K562 (cell line): ENCODE measurements around the gene OR4K13. TPM values are rescaled to one million over a fixed set of nuclear protein-coding genes. Genes with fewer than 3 reads are reported as not detected.

Source experiments
- ATAC-seq: fragments of 200-7000 bp; cut with Tn5 transposase; 3 replicates; pipeline ENCODE4 v1.9.1; 2020; ENCODE audit warnings: moderate library complexity
- BruUV-seq: library from RNA; stranded (reverse); fragments of 400-500 nt; replicated peaks from 2 replicates; lab custom pipeline; 2021; lab: Mats Ljungman, UMichigan
- CTCF ChIA-PET: fragments of 300-600 bp; formaldehyde crosslinking; extraction: SDS; loops from one replicate; lab custom pipeline; 2021; ENCODE audit warnings: low intra/inter-chr PET ratio; lab: Yijun Ruan, JAX
- POLR2A ChIA-PET: fragments of 300-600, 350-650 bp; sonication (Branson Sonifier 250); formaldehyde crosslinking; extraction: SDS; loops from one replicate; lab custom pipeline; 2021; ENCODE audit warnings: antibody characterized with exemption, inconsistent platforms; lab: Yijun Ruan, JAX
- DNase-seq, 4 experiments: peaks; one replicate each; pipeline versions ENCODE4 v3.0.0 to v3.0.0-alpha.2; 2011 to 2018; ENCODE audit warnings: low spot score in 3 of 4, mixed read lengths in 3 of 4; ENCODE audit errors: extremely low read depth in 1 of 4
- FAIRE-seq: peaks from 2 replicates; lab custom pipeline; 2011; peaks lifted over from hg19 to GRCh38; lab: Jason Lieb, UNC
- H2AFZ ChIP-seq: 2 replicates; pipeline ENCODE4 v1.6.0; 2011; ENCODE audit warnings: low read depth, low read length, control low read depth, inconsistent platforms
- H3K27ac ChIP-seq: fragments of 200-600 bp; 3 replicates; pipeline ENCODE4 v1.8.0; 2011; ENCODE audit warnings: low read depth, mild to moderate bottlenecking, control low read depth, inconsistent platforms, low read length, moderate library complexity, mixed read lengths; ENCODE audit errors: extremely low read depth
- H3K27me3 ChIP-seq, 2 experiments: fragments of 300-600 bp in 1 of 2; 2 replicates in 1 of 2; 3 replicates in 1 of 2; pipeline versions ENCODE4 v1.6.0 to v1.8.0; 2011; ENCODE audit warnings: inconsistent platforms in 2 of 2, low read length in 2 of 2, mild to moderate bottlenecking in 1 of 2, mixed read lengths in 1 of 2, moderate library complexity in 1 of 2; ENCODE audit not compliant: control insufficient read depth in 2 of 2, insufficient read depth in 2 of 2
- H3K36me3 ChIP-seq: fragments of 300-600 bp; 3 replicates; pipeline ENCODE4 v1.8.0; 2011; ENCODE audit warnings: mild to moderate bottlenecking, low read length, inconsistent platforms; ENCODE audit not compliant: control insufficient read depth, insufficient read depth
- H3K4me1 ChIP-seq, 2 experiments: fragments of 200-600 bp in 1 of 2; replicated peaks in 1 of 2; 2 replicates in 1 of 2; 3 replicates in 1 of 2; pipeline versions ENCODE4 v1.5.1 to v1.8.0; 2011; ENCODE audit warnings: inconsistent platforms in 2 of 2, low read length in 2 of 2, mild to moderate bottlenecking in 1 of 2, mixed read lengths in 1 of 2, moderate library complexity in 1 of 2; ENCODE audit not compliant: control insufficient read depth in 2 of 2, insufficient read depth in 2 of 2
- H3K4me2 ChIP-seq: 2 replicates; pipeline ENCODE4 v1.6.1; 2011; ENCODE audit warnings: low read length, control low read depth, inconsistent platforms, mixed read lengths; ENCODE audit not compliant: insufficient read depth
- H3K4me3 ChIP-seq: fragments of 200-600 bp; sonication (generic), shearing (Covaris generic); 2 replicates; pipeline ENCODE4 v1.5.1; 2016; ENCODE audit warnings: control low read depth, inconsistent platforms
- H3K79me2 ChIP-seq: fragments of 200-600 bp; 3 replicates; pipeline ENCODE4 v1.8.0; 2011; ENCODE audit warnings: low read length, inconsistent platforms; ENCODE audit not compliant: control insufficient read depth, insufficient read depth
- H3K9ac ChIP-seq, 2 experiments: 2 replicates each; pipeline versions ENCODE4 v1.6.0 to v1.6.1; 2011; ENCODE audit warnings: low read depth in 2 of 2, low read length in 2 of 2, control low read depth in 1 of 2, inconsistent platforms in 1 of 2, mild to moderate bottlenecking in 1 of 2, mixed read lengths in 1 of 2; ENCODE audit not compliant: insufficient read depth in 1 of 2
- H3K9me1 ChIP-seq: one replicate; pipeline ENCODE4 v1.6.0; 2011; ENCODE audit warnings: inconsistent platforms, mild to moderate bottlenecking, low read length, moderate library complexity; ENCODE audit not compliant: control insufficient read depth, insufficient read depth
- H3K9me3 ChIP-seq: replicated peaks from 2 replicates; pipeline ENCODE4 v1.5.1; 2011; ENCODE audit warnings: low read depth, low read length, inconsistent platforms; ENCODE audit not compliant: control insufficient read depth, insufficient read depth
- H4K20me1 ChIP-seq: replicated peaks from 2 replicates; pipeline ENCODE4 v1.6.1; 2011; ENCODE audit warnings: low read length, inconsistent platforms, mixed read lengths; ENCODE audit not compliant: control insufficient read depth, insufficient read depth
- CEBPB ChIP-seq: fragments of 450-650 bp; IDR thresholded peaks from 2 replicates; pipeline ENCODE4 v1.6.1; 2016; ENCODE audit warnings: missing genetic modification characterization, missing compliant biosample characterization
- HNRNPK ChIP-seq: fragments of 200-400 bp; formaldehyde crosslinking; IDR thresholded peaks from one replicate; pipeline ENCODE4 v1.6.1; 2018; ENCODE audit warnings: mild to moderate bottlenecking, low read depth, low read length; ENCODE audit not compliant: poor library complexity, severe bottlenecking
- ZEB2 ChIP-seq: fragments of 450-650 bp; IDR thresholded peaks from 2 replicates; pipeline ENCODE4 v1.6.1; 2016
- WGBS: fragments of 100-300 bp; shearing (Covaris generic); methylation state at CpG from one replicate; pipeline ENCODE4 v1.1.6; 2016; ENCODE audit warnings: low coverage, mixed read lengths; ENCODE audit not compliant: insufficient coverage; ENCODE audit errors: missing lambda C conversion rate; 5-methylcytosine and 5-hydroxymethylcytosine counted together
- in situ Hi-C: fragments of 300-500 bp; cut with MboI; formaldehyde crosslinking; loops from 4 replicates; pipeline ENCODE4 v1.15.0; 2018; ENCODE audit warnings: inconsistent platforms, mixed read lengths
- intact Hi-C: fragments of 100-400 bp; cut with micrococcal nuclease; formaldehyde crosslinking; loops from 2 replicates; pipeline ENCODE4 v1.14.2; 2022
- polyA plus RNA-seq, 8 experiments: library from polyadenylated mRNA; depleted of rRNA in 4 of 8; stranded (reverse) in 5 of 8; unstranded in 3 of 8; fragments of >200 nt; fragmentation: Nextera tagmentation in 2 of 8; fragmentation: Illumina TruSeq in 1 of 8; extraction: Ambion mirVana in 2 of 8; extraction: Trizol in 1 of 8; gene quantifications; 2 replicates each; pipeline versions ENCODE4 v1.2.1 to v1.2.3, GENCODE V29; 2011 to 2014; ENCODE audit warnings: inconsistent platforms in 1 of 8, missing spikeins in 1 of 8
- total RNA-seq, 7 experiments: library from RNA; depleted of rRNA in 6 of 7; stranded (reverse); fragments of >200 nt in 6 of 7; fragmentation: Illumina TruSeq in 2 of 7; extraction: Trizol in 2 of 7; gene quantifications; 2 replicates each; pipeline versions ENCODE4 v1.2.1 to v1.2.3, GENCODE V29; 2011 to 2021; ENCODE audit warnings: low replicate concordance in 1 of 7
- TF ChIP-seq, protein P1 (sequence below): fragments of 450-650 bp; IDR thresholded peaks from 2 replicates; pipeline ENCODE4 v1.7.0; 2016; ENCODE audit warnings: borderline replicate concordance

OR4K13 gene
- total and polyA plus RNA-seq, 9 of the 15 experiments (the other 6 are each of a cell fraction or from before 2014, with no cell fraction given), result not detected

DNA sequence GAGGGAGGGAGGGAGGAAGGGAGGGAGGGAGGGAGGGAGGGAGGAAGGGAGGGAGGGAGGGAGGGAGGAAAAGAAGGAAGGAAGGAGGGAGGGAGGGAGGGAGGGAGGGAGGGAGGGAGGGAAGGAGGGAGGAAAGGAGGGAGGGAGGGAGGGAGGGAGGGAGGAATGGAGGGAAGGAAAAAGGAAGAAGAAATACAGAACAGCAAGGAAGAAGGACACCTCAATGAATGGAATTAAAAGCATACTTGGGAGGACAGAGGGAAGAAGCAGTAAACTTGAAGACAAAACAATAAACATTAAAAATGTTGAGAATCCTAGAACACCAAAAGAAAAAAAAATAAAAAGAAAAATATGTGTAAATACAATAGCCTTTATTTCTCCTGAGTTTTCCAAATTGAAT is 27.7 kb downstream of the OR4K13 start:
- Histone ChIP-seq H4K20me1 (no peaks in the 10 kb centered on the region), H3K9ac (no peak overlapping the region), H3K4me3 (no peak overlapping the region), H3K9me3 (no peaks in the 10 kb centered on the region), H3K79me2 (no peaks in the 10 kb centered on the region), H3K27me3 (no peaks in the 10 kb centered on the region), H3K27ac (no peak overlapping the region), H3K4me1 (no peaks in the 10 kb centered on the region), H3K4me2 (no peak overlapping the region), H3K36me3 (no peaks in the 10 kb centered on the region), H3K9me1 (no peaks in the 10 kb centered on the region), H2AFZ (no peak overlapping the region)
- peak; percentile 28 for TF ChIP-seq HNRNPK
- TF ChIP-seq, protein P1, sequence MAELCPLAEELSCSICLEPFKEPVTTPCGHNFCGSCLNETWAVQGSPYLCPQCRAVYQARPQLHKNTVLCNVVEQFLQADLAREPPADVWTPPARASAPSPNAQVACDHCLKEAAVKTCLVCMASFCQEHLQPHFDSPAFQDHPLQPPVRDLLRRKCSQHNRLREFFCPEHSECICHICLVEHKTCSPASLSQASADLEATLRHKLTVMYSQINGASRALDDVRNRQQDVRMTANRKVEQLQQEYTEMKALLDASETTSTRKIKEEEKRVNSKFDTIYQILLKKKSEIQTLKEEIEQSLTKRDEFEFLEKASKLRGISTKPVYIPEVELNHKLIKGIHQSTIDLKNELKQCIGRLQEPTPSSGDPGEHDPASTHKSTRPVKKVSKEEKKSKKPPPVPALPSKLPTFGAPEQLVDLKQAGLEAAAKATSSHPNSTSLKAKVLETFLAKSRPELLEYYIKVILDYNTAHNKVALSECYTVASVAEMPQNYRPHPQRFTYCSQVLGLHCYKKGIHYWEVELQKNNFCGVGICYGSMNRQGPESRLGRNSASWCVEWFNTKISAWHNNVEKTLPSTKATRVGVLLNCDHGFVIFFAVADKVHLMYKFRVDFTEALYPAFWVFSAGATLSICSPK, result no peak
- intact Hi-C loops, result no loop called here
- POLR2A ChIA-PET, result no interaction called here
- in situ Hi-C loops, result no loop called here
- ATAC-seq, result no peak
- no peak for FAIRE-seq
- no peak for DNase-seq
- CTCF ChIA-PET, result no interaction called here
- BruUV-seq, result no TSS peak

DNA sequence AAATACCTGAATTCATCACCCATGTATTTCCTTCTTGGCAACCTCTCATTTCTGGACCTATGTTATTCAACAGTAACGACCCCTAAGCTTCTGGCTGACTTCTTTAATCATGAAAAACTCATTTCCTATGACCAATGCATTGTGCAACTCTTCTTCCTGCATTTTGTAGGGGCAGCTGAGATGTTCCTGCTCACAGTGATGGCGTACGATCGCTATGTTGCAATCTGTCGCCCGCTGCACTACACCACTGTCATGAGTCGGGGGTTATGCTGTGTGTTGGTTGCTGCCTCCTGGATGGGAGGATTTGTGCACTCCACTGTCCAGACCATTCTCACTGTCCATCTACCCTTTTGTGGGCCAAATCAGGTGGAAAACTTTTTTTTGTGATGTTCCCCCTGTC is 33.5 kb downstream of the OR4K13 start:
- no peaks in the 10 kb centered on the region for H3K36me3 ChIP-seq
- FAIRE-seq, result no peak
- ATAC-seq, result no peak
- in situ Hi-C loops, result no loop called here
- no peaks in the 10 kb centered on the region for H3K4me1 ChIP-seq
- H3K79me2 ChIP-seq, result no peaks in the 10 kb centered on the region
- no peaks in the 10 kb centered on the region for H3K9me1 ChIP-seq
- no peak overlapping the region for H3K4me3 ChIP-seq
- WGBS, result 66% methylated on average over 6 of the region's 7 CpGs
- CTCF ChIA-PET, result no interaction called here
- no peak for DNase-seq
- H3K27ac ChIP-seq, result no peak overlapping the region
- H3K9ac ChIP-seq, result no peak overlapping the region
- POLR2A ChIA-PET, result no interaction called here
- no peaks in the 10 kb centered on the region for H3K27me3 ChIP-seq
- H4K20me1 ChIP-seq, result no peaks in the 10 kb centered on the region
- no peak for TF ChIP-seq ZEB2
- peak; percentile 58 for TF ChIP-seq CEBPB (tag)
- no TSS peak for BruUV-seq
- H3K4me2 ChIP-seq, result no peak overlapping the region
- intact Hi-C loops, result no loop called here
- no peak overlapping the region for H2AFZ ChIP-seq
- H3K9me3 ChIP-seq, result no peaks in the 10 kb centered on the region
